GM21723 (cell line): ENCODE data around the gene KBTBD13.

ENCODE experiments used
- ATAC-seq: cut with Tn5 transposase; IDR thresholded peaks from one replicate; pipeline ENCODE4 v1.9.1; 2021; ENCODE audit warnings: mild to moderate bottlenecking, moderate library complexity; ENCODE audit not compliant: unreplicated experiment

KBTBD13 gene

GRCh38 chr15:65105038-65105437, 28.5 kb downstream of the KBTBD13 start:
- no peak for ATAC-seq

DNA sequence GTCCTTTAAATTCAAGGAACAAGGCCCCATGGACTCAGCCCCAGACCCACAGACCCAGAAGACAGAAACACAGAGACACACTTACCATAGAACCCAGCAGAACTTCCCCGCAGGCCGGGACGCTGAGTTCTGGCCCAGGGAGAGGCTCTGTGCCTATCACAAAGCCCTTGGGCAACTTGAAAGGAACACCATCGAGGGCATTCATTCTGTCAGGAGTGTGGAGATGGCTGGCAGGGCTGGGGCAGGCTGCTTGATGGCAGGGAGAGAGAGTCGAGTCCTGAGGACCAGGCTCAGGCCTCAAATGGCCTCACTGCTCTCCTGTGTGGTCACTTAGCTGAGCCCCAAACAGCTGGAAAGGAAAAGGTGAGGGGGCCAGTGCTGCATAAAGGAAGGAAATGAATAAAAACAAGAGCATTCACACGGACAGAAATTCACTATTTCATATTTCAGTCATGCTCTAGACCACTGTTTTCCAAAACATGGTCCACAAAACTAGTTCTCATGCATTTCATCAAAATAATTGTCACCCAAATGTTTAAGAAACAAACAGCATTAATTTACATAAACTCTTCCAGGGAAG, 29.6 kb downstream of the KBTBD13 start:
- ATAC-seq = no peak

GRCh38 chr15:65110676-65111292, 34.2 kb downstream of the KBTBD13 start:
- no peak for ATAC-seq

- no peak for ATAC-seq
Measured at GRCh38 chr15:65115086-65115485, 38.5 kb downstream of the KBTBD13 start, which contains the start of gene UBAP1L. Gene UBAP1L, minus strand, starts transcription at chr15:65115200. Its CDS starts 8,985 bp downstream, at chr15:65106215.

DNA sequence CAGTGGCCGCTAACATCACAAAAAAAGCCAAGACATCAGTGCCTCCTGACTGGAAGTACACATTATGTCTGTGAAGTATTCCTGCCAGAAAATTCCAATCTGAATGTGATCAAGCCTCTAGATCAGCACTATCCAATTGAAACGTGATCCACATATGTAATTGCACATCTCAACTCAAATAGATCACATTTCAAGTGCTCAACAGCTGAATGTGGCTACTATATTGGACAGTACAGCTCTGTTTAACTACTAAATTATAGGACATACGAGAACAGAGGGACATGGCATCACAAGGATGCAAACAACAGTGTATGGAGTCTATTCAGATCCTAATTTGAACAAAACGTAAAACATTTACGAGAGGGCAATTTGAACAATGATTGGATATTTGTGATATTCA, 39.0 kb downstream of the KBTBD13 start:
- ATAC-seq = no peak
